Measurements from ENCODE around the gene RMI2. TPM values are rescaled to one million over a fixed set of nuclear protein-coding genes. Genes with fewer than 3 reads are reported as not detected.

Gene RMI2
- total and polyA plus RNA-seq, 9 of the 15 experiments (the other 6 are each of a cell fraction or from before 2014, with no cell fraction given) = 8.0 to 43.4 (median 32.5) TPM

DNA sequence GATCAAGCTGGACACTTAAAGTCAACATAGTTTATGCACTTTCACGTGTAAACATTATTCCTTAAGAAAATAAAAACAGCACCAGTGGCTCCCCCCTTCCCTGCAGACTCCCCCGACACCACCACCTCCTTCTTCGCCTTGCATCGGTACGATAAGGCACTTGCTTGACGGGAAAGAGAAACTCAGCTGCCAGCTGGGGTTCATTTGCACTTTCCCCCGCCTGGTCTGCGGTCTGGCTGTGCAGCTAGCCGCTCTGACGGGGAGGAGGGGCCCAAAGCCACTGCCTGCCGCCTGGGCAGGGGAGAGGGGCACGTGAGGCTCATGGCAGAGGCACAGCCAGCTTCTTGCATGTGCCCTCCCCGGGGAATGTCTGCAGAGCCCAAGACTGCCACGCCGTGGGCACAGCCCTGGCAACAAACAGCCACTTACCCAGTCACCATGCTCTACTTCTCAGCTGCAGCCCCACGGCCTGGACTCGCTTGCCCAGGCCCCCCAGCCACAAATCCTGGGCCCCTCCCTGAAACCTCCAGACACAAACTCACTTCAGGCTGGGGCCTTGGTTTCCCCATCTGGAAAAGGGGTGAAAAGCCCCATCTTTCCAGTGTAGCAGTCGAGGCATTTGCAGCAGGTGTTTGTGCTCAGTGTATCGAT is 47.6 kb upstream of the RMI2 start (continued):
- TF ChIP-seq, protein P1, sequence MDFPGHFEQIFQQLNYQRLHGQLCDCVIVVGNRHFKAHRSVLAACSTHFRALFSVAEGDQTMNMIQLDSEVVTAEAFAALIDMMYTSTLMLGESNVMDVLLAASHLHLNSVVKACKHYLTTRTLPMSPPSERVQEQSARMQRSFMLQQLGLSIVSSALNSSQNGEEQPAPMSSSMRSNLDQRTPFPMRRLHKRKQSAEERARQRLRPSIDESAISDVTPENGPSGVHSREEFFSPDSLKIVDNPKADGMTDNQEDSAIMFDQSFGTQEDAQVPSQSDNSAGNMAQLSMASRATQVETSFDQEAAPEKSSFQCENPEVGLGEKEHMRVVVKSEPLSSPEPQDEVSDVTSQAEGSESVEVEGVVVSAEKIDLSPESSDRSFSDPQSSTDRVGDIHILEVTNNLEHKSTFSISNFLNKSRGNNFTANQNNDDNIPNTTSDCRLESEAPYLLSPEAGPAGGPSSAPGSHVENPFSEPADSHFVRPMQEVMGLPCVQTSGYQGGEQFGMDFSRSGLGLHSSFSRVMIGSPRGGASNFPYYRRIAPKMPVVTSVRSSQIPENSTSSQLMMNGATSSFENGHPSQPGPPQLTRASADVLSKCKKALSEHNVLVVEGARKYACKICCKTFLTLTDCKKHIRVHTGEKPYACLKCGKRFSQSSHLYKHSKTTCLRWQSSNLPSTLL (IDR thresholded peaks at IDR 0.05) = no peak
- TF ChIP-seq ZC3H4 (CRISPR knock-in tag; IDR thresholded peaks at IDR 0.05; ENCODE audit: borderline replicate concordance) (no peak), CBFB (CRISPR knock-in tag; IDR thresholded peaks at IDR 0.05) (no peak; the same call in 1 of the 2 replicates), MEF2A (IDR thresholded peaks at IDR 0.05; ENCODE audit: control insufficient read depth, low read depth, low read length) (no peak), ATF4 (CRISPR knock-in tag; IDR thresholded peaks at IDR 0.05) (0 out of 2 replicates have a peak, but pooled peaks have one; percentile 6), SMARCA4 (IDR thresholded peaks at IDR 0.05) (peak; percentile 62; the same call in 1 of the 2 replicates), DDX20 (tag; IDR thresholded peaks at IDR 0.05; ENCODE audit: low read depth) (no peak), RUNX1 (IDR thresholded peaks at IDR 0.05; ENCODE audit: low read depth) (no peak), RAD21 (CRISPR knock-in tag; conservative IDR thresholded peaks at IDR 0.05 in 1 of 2, IDR thresholded peaks at IDR 0.05 in 1 of 2) (peak in 1 of 2 experiments; percentile 11; a peak in 1 of 4 replicates), ZNF23 (CRISPR knock-in tag; IDR thresholded peaks at IDR 0.05) (no peak), ZNF431 (CRISPR knock-in tag; IDR thresholded peaks at IDR 0.05) (no peak), EWSR1 (IDR thresholded peaks at IDR 0.05; ENCODE audit: borderline replicate concordance, low read depth, partially characterized antibody) (no peak)
- TF ChIP-seq, protein P2, sequence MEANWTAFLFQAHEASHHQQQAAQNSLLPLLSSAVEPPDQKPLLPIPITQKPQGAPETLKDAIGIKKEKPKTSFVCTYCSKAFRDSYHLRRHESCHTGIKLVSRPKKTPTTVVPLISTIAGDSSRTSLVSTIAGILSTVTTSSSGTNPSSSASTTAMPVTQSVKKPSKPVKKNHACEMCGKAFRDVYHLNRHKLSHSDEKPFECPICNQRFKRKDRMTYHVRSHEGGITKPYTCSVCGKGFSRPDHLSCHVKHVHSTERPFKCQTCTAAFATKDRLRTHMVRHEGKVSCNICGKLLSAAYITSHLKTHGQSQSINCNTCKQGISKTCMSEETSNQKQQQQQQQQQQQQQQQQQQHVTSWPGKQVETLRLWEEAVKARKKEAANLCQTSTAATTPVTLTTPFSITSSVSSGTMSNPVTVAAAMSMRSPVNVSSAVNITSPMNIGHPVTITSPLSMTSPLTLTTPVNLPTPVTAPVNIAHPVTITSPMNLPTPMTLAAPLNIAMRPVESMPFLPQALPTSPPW (CRISPR knock-in tag; IDR thresholded peaks at IDR 0.05) = peak; percentile 97
- TF ChIP-seq, protein P3, sequence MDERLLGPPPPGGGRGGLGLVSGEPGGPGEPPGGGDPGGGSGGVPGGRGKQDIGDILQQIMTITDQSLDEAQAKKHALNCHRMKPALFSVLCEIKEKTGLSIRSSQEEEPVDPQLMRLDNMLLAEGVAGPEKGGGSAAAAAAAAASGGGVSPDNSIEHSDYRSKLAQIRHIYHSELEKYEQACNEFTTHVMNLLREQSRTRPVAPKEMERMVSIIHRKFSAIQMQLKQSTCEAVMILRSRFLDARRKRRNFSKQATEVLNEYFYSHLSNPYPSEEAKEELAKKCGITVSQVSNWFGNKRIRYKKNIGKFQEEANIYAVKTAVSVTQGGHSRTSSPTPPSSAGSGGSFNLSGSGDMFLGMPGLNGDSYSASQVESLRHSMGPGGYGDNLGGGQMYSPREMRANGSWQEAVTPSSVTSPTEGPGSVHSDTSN (CRISPR knock-in tag; IDR thresholded peaks at IDR 0.05; ENCODE audit: low read depth) = no peak
- TF ChIP-seq, protein P3 (tag; conservative IDR thresholded peaks at IDR 0.05; ENCODE audit: low read depth) = no peak
- TF ChIP-seq, protein P4, sequence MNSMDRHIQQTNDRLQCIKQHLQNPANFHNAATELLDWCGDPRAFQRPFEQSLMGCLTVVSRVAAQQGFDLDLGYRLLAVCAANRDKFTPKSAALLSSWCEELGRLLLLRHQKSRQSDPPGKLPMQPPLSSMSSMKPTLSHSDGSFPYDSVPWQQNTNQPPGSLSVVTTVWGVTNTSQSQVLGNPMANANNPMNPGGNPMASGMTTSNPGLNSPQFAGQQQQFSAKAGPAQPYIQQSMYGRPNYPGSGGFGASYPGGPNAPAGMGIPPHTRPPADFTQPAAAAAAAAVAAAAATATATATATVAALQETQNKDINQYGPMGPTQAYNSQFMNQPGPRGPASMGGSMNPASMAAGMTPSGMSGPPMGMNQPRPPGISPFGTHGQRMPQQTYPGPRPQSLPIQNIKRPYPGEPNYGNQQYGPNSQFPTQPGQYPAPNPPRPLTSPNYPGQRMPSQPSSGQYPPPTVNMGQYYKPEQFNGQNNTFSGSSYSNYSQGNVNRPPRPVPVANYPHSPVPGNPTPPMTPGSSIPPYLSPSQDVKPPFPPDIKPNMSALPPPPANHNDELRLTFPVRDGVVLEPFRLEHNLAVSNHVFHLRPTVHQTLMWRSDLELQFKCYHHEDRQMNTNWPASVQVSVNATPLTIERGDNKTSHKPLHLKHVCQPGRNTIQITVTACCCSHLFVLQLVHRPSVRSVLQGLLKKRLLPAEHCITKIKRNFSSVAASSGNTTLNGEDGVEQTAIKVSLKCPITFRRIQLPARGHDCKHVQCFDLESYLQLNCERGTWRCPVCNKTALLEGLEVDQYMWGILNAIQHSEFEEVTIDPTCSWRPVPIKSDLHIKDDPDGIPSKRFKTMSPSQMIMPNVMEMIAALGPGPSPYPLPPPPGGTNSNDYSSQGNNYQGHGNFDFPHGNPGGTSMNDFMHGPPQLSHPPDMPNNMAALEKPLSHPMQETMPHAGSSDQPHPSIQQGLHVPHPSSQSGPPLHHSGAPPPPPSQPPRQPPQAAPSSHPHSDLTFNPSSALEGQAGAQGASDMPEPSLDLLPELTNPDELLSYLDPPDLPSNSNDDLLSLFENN (IDR thresholded peaks at IDR 0.05; ENCODE audit: low read depth in 2 of 2, low read length in 2 of 2) = peak in 1 of 2 experiments; percentile 18; a peak in 1 of 4 replicates
